Measurements from ENCODE around the gene RASEF. TPM values are rescaled to one million over a fixed set of nuclear protein-coding genes. Genes with fewer than 3 reads are reported as not detected.
"Not testable (repeated sequence)": the region's sequence is repeated elsewhere in the genome, so short reads cannot be mapped to it uniquely, and the experiment has no call there.

RASEF gene
- not detected for total RNA-seq

DNA sequence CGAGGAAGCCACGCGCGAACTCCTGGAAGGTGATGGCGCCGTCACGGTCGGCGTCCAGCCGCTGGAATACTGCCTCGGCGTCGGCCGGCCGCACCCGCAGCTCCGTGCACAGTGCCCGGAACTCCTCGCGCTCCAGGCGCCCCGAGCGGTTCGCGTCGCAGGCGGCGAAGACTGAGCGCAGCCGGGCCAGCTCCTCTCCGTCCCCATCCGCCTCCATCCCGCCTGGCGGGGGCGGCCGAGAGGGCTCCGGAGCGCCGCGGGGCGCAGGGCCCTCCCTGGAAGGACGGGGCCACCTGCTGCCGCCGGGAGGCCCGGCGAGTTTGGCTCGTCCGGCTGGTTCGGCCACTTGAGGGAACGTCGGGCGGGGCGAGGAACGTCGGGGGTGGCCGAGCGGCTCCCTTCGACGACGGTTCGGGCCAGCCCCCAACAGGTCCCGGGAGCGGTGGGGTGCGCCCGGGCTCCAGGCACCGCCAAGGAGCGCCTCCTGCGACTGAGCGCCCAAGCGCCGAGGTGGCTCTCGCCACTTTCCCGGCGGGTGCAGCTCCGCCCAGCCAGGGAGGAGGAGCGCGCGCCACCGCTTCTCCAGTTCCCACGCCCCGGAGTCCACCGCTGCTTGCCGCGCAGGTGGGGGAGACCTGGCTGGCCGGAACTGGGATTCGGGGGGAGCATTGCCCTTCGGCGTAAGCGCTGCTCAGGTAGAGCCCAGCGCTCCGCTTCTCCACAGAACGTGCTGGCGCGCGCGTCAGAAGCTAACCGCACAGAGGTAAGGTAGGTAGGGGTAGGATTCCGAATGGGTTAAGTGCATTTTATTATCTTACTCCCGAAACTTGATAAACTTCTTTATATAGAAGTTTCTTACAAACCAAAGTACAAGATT lies at the start of gene RASEF:
Gene RASEF, minus strand, starts transcription at position 492 of the 877 bp plus-strand sequence. Its CDS starts 275 bp downstream, at position 217.
- Mint-ChIP-seq H3K4me3 (no peak within 1 kb of the TSS), H3K36me3 (peaks cover 2% of the 10 kb centered on the region), H3K27ac (no peak within 1 kb of the TSS), H3K4me1 (no peaks in the 10 kb centered on the region), H3K27me3 (peaks cover 49% of the 10 kb centered on the region), H3K9me3 (peaks cover 4% of the 10 kb centered on the region)
- DNase-seq, result peak; percentile 4

DNA sequence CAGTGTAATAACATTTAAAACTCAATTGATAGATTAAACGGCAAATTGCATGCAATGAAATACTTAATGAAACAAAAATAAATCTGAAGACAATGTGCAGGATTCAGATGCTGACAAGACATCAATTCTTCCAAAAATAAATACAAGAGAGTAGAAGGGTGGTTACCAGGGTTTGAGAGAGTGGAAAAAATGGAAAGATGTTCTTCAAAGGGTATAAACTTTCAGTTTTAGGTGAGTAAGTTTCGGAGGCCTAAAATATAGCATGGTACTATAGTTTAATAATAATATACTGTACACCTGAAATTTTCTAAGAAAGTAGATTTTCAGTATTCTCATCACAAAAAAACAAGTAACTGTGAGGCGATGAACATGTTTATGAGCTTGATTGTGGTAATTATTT lies 48.2 kb upstream of the RASEF start:
- no peaks in the 10 kb centered on the region for H3K36me3 Mint-ChIP-seq
- DNase-seq, result no peak
- H3K27me3 Mint-ChIP-seq, result no peaks in the 10 kb centered on the region
- no peaks in the 10 kb centered on the region for H3K4me1 Mint-ChIP-seq
- peaks cover 13% of the 10 kb centered on the region for H3K9me3 Mint-ChIP-seq
- no peak overlapping the region for H3K4me3 Mint-ChIP-seq
- H3K27ac Mint-ChIP-seq, result no peak overlapping the region

- DNase-seq, result no peak
- Mint-ChIP-seq H3K4me1 (no peaks in the 10 kb centered on the region), H3K36me3 (no peaks in the 10 kb centered on the region), H3K27ac (no peak overlapping the region), H3K4me3 (no peak overlapping the region), H3K27me3 (no peaks in the 10 kb centered on the region), H3K9me3 (peaks cover 5% of the 10 kb centered on the region)
Measured at GRCh38 chr9:83109296-83109695, 46.4 kb upstream of the RASEF start.

DNA sequence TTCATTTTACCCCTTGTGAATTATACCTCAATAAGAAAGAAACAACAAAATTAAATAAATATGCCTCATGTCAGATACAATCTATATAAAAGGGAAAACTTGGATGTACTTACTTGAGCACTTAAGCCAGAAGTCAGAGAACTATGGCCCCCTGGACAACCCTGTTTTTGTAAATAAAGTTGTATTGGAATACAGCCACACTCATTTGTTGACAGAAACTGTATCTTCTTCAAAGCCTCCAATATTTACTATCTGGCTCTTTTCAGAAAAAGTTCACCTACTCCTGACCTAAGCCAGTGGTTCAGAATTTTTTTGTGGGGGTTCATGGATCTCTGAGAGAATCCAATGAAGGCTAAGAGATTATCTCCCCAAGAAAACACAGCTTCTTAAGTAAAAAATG lies 45.3 kb upstream of the RASEF start:
- H3K4me3 Mint-ChIP-seq, result no peak overlapping the region
- no peaks in the 10 kb centered on the region for H3K27me3 Mint-ChIP-seq
- no peaks in the 10 kb centered on the region for H3K36me3 Mint-ChIP-seq
- no peaks in the 10 kb centered on the region for H3K4me1 Mint-ChIP-seq
- peaks cover 3% of the 10 kb centered on the region for H3K9me3 Mint-ChIP-seq
- no peak for DNase-seq
- no peak overlapping the region for H3K27ac Mint-ChIP-seq

DNA sequence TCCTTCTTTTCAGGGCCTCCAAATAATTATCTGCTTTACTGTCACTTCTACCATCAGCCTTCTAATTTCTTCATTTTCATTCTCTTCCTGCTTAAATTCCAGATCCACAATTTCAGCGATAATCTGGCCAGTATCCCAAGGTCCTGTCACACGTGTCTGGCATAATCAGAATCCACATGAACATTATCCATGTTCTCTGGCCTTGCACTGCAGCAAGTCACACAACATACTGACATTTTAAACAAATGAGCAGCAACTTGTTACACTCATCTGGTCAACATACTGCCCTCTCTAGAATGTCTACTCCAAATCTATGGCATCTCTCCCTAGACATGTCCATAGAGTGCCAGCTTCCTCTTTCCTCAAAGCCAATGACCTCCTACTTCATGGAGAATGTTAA lies 43.8 kb upstream of the RASEF start:
- no peaks in the 10 kb centered on the region for H3K4me1 Mint-ChIP-seq
- H3K36me3 Mint-ChIP-seq, result no peaks in the 10 kb centered on the region
- peaks cover 3% of the 10 kb centered on the region for H3K9me3 Mint-ChIP-seq
- DNase-seq, result no peak
- H3K4me3 Mint-ChIP-seq, result no peak overlapping the region
- no peak overlapping the region for H3K27ac Mint-ChIP-seq
- H3K27me3 Mint-ChIP-seq, result no peaks in the 10 kb centered on the region

GRCh38 chr9:83106263-83106662 lies 43.3 kb upstream of the RASEF start:
- Mint-ChIP-seq H3K27me3 (no peaks in the 10 kb centered on the region), H3K36me3 (no peaks in the 10 kb centered on the region), H3K4me1 (no peaks in the 10 kb centered on the region), H3K27ac (no peak overlapping the region), H3K4me3 (no peak overlapping the region), H3K9me3 (peaks cover 3% of the 10 kb centered on the region)
- DNase-seq, result no peak

GRCh38 chr9:83097633-83098032 lies 34.7 kb upstream of the RASEF start:
- H3K4me3 Mint-ChIP-seq, result no peak overlapping the region
- no peaks in the 10 kb centered on the region for H3K36me3 Mint-ChIP-seq
- DNase-seq, result no peak
- H3K9me3 Mint-ChIP-seq, result peaks cover 2% of the 10 kb centered on the region
- no peaks in the 10 kb centered on the region for H3K27me3 Mint-ChIP-seq
- no peak overlapping the region for H3K27ac Mint-ChIP-seq
- H3K4me1 Mint-ChIP-seq, result no peaks in the 10 kb centered on the region

DNA sequence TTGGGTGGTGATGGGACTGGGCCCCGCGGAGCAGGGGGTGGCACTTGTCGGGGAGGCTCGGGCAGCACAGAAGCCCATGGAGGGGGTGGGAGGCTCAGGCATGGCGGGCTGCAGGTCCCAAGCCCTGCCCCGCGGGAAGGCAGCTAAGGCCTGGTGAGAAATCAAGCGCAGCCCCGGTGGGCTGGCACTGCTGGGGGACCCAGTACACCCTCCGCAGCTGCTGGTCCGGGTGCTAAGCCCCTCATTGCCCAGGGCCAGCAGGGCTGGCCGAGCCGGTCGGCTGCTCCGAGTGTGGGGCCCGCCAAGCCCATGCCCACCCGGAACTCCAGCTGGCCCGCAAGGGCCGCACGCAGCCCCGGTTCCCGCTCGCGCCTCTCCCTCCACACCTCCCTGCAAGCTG lies 30.4 kb upstream of the RASEF start:
- H3K36me3 Mint-ChIP-seq, H3K27me3 Mint-ChIP-seq, H3K4me1 Mint-ChIP-seq: not testable (repeated sequence)

DNA sequence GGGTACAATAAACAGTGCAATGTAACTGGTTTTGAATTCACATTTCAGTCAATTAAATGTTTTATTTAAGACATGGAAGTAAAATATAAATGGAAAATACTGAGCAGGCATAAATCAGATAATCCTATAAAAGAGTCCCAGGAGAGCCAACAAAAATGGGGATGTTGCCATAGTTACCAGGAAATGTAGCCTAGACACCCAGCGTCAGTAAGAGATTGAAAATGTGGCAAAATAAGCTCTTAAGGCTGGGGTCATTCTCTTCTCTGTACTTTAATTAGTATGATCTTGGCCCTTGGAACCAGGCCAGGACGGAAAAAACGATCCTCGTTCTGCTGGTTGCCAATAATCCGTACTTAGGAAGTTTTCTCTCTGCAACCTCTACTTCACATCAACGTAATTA lies 18.9 kb upstream of the RASEF start:
- Mint-ChIP-seq H3K27ac (no peak overlapping the region), H3K4me3 (no peak overlapping the region), H3K27me3 (peaks cover 6% of the 10 kb centered on the region), H3K4me1 (no peaks in the 10 kb centered on the region), H3K9me3 (no peaks in the 10 kb centered on the region), H3K36me3 (no peaks in the 10 kb centered on the region)
- no peak for DNase-seq

More for the DNA sequence above, 30.4 kb upstream of the RASEF start:
- H3K27ac Mint-ChIP-seq, DNase-seq, H3K9me3 Mint-ChIP-seq, H3K4me3 Mint-ChIP-seq: not testable (repeated sequence)

GRCh38 chr9:83081010-83081409 lies 18.1 kb upstream of the RASEF start:
- Mint-ChIP-seq H3K27ac (no peak overlapping the region), H3K9me3 (no peaks in the 10 kb centered on the region), H3K27me3 (peaks cover 6% of the 10 kb centered on the region), H3K4me1 (no peaks in the 10 kb centered on the region), H3K36me3 (no peaks in the 10 kb centered on the region), H3K4me3 (no peak overlapping the region)
- DNase-seq, result no peak

DNA sequence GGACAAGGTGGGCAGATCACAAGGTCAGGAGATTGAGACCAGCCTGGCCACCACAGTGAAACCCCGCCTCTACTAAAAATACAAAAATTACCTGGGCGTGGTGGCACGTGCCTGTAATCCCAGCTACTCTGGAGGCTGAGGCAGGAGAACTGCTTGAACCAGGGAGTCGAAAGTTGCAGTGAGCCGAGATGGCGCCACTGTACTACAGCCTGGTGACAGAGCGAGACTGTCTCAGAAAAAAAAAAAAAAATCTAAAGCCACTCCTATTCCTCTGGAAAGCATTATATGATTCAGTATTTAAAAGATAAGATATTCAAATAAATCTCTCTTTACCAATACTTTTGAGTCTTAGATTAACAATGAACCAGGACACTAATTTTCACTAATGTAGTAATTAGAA lies 13.0 kb upstream of the RASEF start:
- H3K27ac Mint-ChIP-seq, H3K9me3 Mint-ChIP-seq, H3K4me1 Mint-ChIP-seq, H3K4me3 Mint-ChIP-seq, DNase-seq, H3K36me3 Mint-ChIP-seq: not testable (repeated sequence)
- peaks cover 12% of the 10 kb centered on the region for H3K27me3 Mint-ChIP-seq

DNA sequence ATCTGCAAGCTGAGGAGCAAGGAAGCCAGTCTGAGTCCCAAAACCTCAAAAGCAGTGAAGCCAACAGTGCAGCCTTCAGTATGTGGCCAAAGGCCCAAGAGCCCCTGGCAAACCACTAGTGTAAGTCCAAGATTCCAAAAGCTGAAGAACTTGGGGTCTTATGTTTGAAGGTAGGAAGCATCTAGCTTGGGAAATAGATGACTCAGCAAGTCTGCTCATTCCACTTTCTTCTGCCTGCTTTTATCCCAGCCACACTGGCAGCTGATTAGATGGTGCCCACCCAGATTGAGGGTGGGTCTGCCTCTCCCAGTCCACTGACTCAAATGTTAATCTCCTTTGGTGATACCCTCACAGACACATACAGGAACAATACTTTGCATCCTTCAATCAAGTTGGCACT lies 9.6 kb upstream of the RASEF start:
- H3K4me3 Mint-ChIP-seq, DNase-seq, H3K27me3 Mint-ChIP-seq, H3K36me3 Mint-ChIP-seq, H3K27ac Mint-ChIP-seq, H3K4me1 Mint-ChIP-seq, H3K9me3 Mint-ChIP-seq: not testable (repeated sequence)

- Mint-ChIP-seq H3K27me3 (peaks cover 8% of the 10 kb centered on the region), H3K4me3 (no peak overlapping the region), H3K9me3 (no peaks in the 10 kb centered on the region), H3K36me3 (no peaks in the 10 kb centered on the region), H3K27ac (no peak overlapping the region), H3K4me1 (no peaks in the 10 kb centered on the region)
- no peak for DNase-seq
Measured at GRCh38 chr9:83071626-83072025, 8.7 kb upstream of the RASEF start.

DNA sequence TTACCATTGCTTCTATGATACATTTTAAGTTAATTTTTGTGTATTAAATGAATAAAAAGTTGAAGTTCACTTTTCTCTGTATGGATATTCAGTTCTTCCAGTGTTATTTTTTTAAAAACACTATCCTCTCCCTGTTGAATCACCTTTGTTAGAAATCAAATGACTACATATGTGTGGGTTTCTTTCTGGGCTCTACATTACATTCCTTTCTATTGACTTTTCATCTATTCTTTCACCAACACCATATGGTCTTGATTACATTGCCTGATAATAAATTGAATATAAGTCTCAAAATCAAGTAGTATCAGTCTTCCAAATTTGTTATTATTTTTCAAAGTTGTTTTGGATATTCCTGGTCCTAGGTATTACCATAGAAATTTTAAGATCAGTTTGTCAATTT lies 7.3 kb upstream of the RASEF start:
- H3K4me1 Mint-ChIP-seq, result no peaks in the 10 kb centered on the region
- no peak overlapping the region for H3K4me3 Mint-ChIP-seq
- H3K36me3 Mint-ChIP-seq, result no peaks in the 10 kb centered on the region
- DNase-seq, result no peak
- H3K27me3 Mint-ChIP-seq, result peaks cover 11% of the 10 kb centered on the region
- H3K27ac Mint-ChIP-seq, result no peak overlapping the region
- peaks cover 2% of the 10 kb centered on the region for H3K9me3 Mint-ChIP-seq

DNA sequence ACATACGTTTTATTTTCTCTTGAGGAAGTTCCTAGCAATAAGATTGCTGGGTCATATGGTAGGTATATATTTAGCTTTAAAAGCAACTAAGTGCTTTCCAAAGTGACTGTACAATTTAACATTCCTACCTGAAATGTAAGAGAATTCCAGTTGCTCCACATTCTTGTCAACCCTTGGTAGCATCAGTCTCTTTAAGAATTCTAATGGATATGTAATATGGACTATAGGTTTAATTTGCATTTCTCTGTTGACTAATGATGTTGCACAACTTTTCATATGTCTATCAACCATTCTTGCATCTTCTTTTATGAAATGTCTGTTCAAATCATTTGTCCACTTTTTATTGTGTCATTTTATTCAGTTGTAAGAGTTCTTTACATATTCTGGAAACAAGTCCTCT lies 6.7 kb upstream of the RASEF start:
- H3K27me3 Mint-ChIP-seq, result peaks cover 13% of the 10 kb centered on the region
- H3K27ac Mint-ChIP-seq, result no peak overlapping the region
- H3K9me3 Mint-ChIP-seq, result peaks cover 4% of the 10 kb centered on the region
- no peaks in the 10 kb centered on the region for H3K4me1 Mint-ChIP-seq
- H3K4me3 Mint-ChIP-seq, result no peak overlapping the region
- no peak for DNase-seq
- H3K36me3 Mint-ChIP-seq, result no peaks in the 10 kb centered on the region

DNA sequence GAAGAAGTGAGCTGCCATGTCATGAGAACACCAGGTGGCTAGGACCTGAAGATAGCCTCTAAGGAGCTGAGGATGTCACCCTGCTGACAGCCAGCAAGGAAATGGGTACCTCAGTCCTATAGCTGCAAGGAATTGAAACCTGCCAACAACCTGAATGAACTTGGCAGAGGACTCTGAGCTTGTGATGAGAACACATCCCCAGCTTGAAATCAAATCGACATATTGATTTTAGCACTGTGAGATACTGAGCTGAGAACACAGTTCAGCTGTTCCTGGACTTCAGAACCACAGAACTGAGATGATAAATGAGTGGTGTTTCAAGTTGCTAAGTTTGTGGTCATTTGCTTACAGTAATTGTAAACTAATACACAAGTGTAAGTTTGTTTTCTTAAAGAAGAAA lies 5.5 kb upstream of the RASEF start:
- no peak for DNase-seq
- Mint-ChIP-seq H3K36me3 (no peaks in the 10 kb centered on the region), H3K27me3 (peaks cover 21% of the 10 kb centered on the region), H3K4me3 (no peak overlapping the region), H3K27ac (no peak overlapping the region), H3K9me3 (peaks cover 4% of the 10 kb centered on the region), H3K4me1 (no peaks in the 10 kb centered on the region)
